ENCODE measurements around the gene SYNE2.
"Not testable (repeated sequence)": the region's sequence is repeated elsewhere in the genome, so short reads cannot be mapped to it uniquely, and the experiment has no call there.

DNA sequence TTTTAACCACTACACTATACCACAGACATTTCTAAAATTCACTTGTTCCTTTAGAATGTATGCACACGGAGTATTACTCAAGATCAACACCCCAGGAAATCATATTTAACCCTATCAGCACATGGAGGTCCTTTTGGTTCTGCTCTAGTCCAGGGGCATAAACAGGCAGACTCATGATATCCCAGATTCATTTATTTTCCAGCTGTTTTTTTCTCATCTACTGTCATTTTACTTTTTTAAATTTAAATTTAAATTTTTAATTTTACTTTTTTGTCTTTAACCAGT is 17.9 kb downstream of the SYNE2 start:
- not testable (repeated sequence) for TF ChIP-seq EZH2phosphoT487 (conservative IDR thresholded peaks at IDR 0.05; ENCODE audit: low read length)
- TF ChIP-seq, protein P1, sequence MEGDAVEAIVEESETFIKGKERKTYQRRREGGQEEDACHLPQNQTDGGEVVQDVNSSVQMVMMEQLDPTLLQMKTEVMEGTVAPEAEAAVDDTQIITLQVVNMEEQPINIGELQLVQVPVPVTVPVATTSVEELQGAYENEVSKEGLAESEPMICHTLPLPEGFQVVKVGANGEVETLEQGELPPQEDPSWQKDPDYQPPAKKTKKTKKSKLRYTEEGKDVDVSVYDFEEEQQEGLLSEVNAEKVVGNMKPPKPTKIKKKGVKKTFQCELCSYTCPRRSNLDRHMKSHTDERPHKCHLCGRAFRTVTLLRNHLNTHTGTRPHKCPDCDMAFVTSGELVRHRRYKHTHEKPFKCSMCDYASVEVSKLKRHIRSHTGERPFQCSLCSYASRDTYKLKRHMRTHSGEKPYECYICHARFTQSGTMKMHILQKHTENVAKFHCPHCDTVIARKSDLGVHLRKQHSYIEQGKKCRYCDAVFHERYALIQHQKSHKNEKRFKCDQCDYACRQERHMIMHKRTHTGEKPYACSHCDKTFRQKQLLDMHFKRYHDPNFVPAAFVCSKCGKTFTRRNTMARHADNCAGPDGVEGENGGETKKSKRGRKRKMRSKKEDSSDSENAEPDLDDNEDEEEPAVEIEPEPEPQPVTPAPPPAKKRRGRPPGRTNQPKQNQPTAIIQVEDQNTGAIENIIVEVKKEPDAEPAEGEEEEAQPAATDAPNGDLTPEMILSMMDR (IDR thresholded peaks at IDR 0.05; ENCODE audit: insufficient read depth, low read length, poor library complexity, severe bottlenecking) = not testable (repeated sequence)

Data from SU-DHL-6 (cell line).